Spinal cord (tissue), 10 donors: ENCODE data around the gene CFHR2. TPM values are rescaled to one million over a fixed set of nuclear protein-coding genes. Genes with fewer than 3 reads are reported as not detected.
"Not testable (repeated sequence)": the region's sequence is repeated elsewhere in the genome, so short reads cannot be mapped to it uniquely, and the experiment has no call there.

Experiments used
- DNase-seq, 6 donors: peaks; one replicate each; pipeline versions ENCODE4 v3.0.0 to v3.0.0-alpha.2; 2013 to 2015; ENCODE audit warnings: low spot score in 6 of 6, low read depth in 4 of 6
- H3K27ac ChIP-seq: one replicate; pipeline ENCODE4 v1.5.1; 2013; ENCODE audit warnings: low read depth, low read length, control low read depth
- H3K27me3 ChIP-seq: one replicate; pipeline ENCODE4 v1.6.1; 2013; ENCODE audit warnings: low read length; ENCODE audit not compliant: control insufficient read depth, insufficient read depth
- H3K36me3 ChIP-seq: one replicate; pipeline ENCODE4 v1.6.1; 2013; ENCODE audit warnings: low read length; ENCODE audit not compliant: control insufficient read depth, insufficient read depth
- H3K4me1 ChIP-seq: one replicate; pipeline ENCODE4 v1.6.1; 2013; ENCODE audit warnings: low read length; ENCODE audit not compliant: control insufficient read depth, insufficient read depth
- H3K4me3 ChIP-seq: one replicate; pipeline ENCODE4 v1.5.1; 2013; ENCODE audit warnings: low read depth, low read length, control low read depth
- H3K9me3 ChIP-seq: one replicate; pipeline ENCODE4 v1.6.1; 2013; ENCODE audit warnings: low read length; ENCODE audit not compliant: control insufficient read depth, insufficient read depth
- WGBS: methylation state at CpG from one replicate; pipeline ENCODE4 v1.1.5; 2013; ENCODE audit warnings: missing lambda C conversion rate; ENCODE audit not compliant: insufficient coverage; 5-methylcytosine and 5-hydroxymethylcytosine counted together
- polyA plus RNA-seq, 2 donors: library from polyadenylated mRNA; unstranded; fragments of 120-200 nt; gene quantifications; one replicate each; pipeline ENCODE4 v1.2.1, GENCODE V29; 2013; ENCODE audit not compliant: insufficient read length in 2 of 2
- total RNA-seq, 2 donors: library from RNA; depleted of rRNA in 1 of 2; stranded (reverse); fragments of 120-200 nt in 1 of 2; fragments of >200 nt in 1 of 2; gene quantifications; one replicate each; pipeline versions ENCODE4 v1.2.3 to v1.2.4, GENCODE V29; 2013 to 2014
- donor health status: healthy.

The CFHR2 gene
- total and polyA plus RNA-seq, 4 donors, result not detected

- H3K27ac ChIP-seq, result no peak overlapping the region
- no peaks in the 10 kb centered on the region for H3K36me3 ChIP-seq
- no peaks in the 10 kb centered on the region for H3K4me1 ChIP-seq
- 100% methylated on average over 1 of the region's 2 CpGs for WGBS
- H3K9me3 ChIP-seq, result no peaks in the 10 kb centered on the region
- H3K4me3 ChIP-seq, result no peak overlapping the region
- no peak for DNase-seq
- H3K27me3 ChIP-seq, result no peaks in the 10 kb centered on the region
These were observed 8.3 kb downstream of the CFHR2 start for GRCh38 chr1:196951711-196952394.

GRCh38 chr1:196954778-196955177 lies 11.2 kb downstream of the CFHR2 start:
- Histone ChIP-seq H3K27me3 (no peaks in the 10 kb centered on the region), H3K4me1 (no peaks in the 10 kb centered on the region), H3K4me3 (no peak overlapping the region), H3K9me3 (no peaks in the 10 kb centered on the region), H3K27ac (no peak overlapping the region), H3K36me3 (no peaks in the 10 kb centered on the region)
- 63% methylated on average over 2 of the region's 2 CpGs for WGBS
- DNase-seq, result no peak

- no CpG with 5 or more reads among the region's 1 CpG for WGBS
- no peak overlapping the region for H3K4me3 ChIP-seq
These were observed 12.4 kb downstream of the CFHR2 start for GRCh38 chr1:196955926-196956325.

GRCh38 chr1:196960854-196961253 lies 17.3 kb downstream of the CFHR2 start:
- H3K27me3 ChIP-seq, result no peaks in the 10 kb centered on the region
- no peak overlapping the region for H3K27ac ChIP-seq
- no peaks in the 10 kb centered on the region for H3K36me3 ChIP-seq
- no peaks in the 10 kb centered on the region for H3K9me3 ChIP-seq
- DNase-seq, result no peak
- H3K4me1 ChIP-seq, result no peaks in the 10 kb centered on the region
- no CpG with 5 or more reads among the region's 3 CpGs for WGBS
- no peak overlapping the region for H3K4me3 ChIP-seq

More at GRCh38 chr1:196955926-196956325, 12.4 kb downstream of the CFHR2 start:
- Histone ChIP-seq H3K27me3 (no peaks in the 10 kb centered on the region), H3K36me3 (no peaks in the 10 kb centered on the region), H3K4me1 (no peaks in the 10 kb centered on the region), H3K9me3 (no peaks in the 10 kb centered on the region), H3K27ac (no peak overlapping the region)
- no peak for DNase-seq

- Histone ChIP-seq H3K9me3 (no peaks in the 10 kb centered on the region), H3K4me1 (no peaks in the 10 kb centered on the region), H3K27me3 (no peaks in the 10 kb centered on the region), H3K4me3 (no peak overlapping the region), H3K36me3 (no peaks in the 10 kb centered on the region), H3K27ac (no peak overlapping the region)
- no CpG with 5 or more reads among the region's 1 CpG for WGBS
- no peak for DNase-seq
These were observed 26.6 kb downstream of the CFHR2 start for GRCh38 chr1:196970182-196970581.

- Histone ChIP-seq H3K4me3 (no peak overlapping the region), H3K9me3 (no peaks in the 10 kb centered on the region), H3K36me3 (no peaks in the 10 kb centered on the region), H3K27ac (no peak overlapping the region), H3K4me1 (no peaks in the 10 kb centered on the region), H3K27me3 (no peaks in the 10 kb centered on the region)
- no peak for DNase-seq
- WGBS, result 83% methylated on average over 1 of the region's 4 CpGs
These were observed 32.7 kb downstream of the CFHR2 start for GRCh38 chr1:196976278-196976677.

GRCh38 chr1:196977278-196977677 lies 33.7 kb downstream of the CFHR2 start, which contains the start of gene CFHR5:
Gene CFHR5 (plus strand): TSS chr1:196977556. CDS start chr1:196977665, 109 bp downstream.
- no peak for DNase-seq
- Histone ChIP-seq H3K4me1 (no peaks in the 10 kb centered on the region), H3K9me3 (no peaks in the 10 kb centered on the region), H3K36me3 (no peaks in the 10 kb centered on the region), H3K27ac (no peak within 1 kb of the TSS), H3K27me3 (no peaks in the 10 kb centered on the region), H3K4me3 (no peak within 1 kb of the TSS)
- WGBS, result no CpG with 5 or more reads among the region's 5 CpGs

- H3K36me3 ChIP-seq, result no peaks in the 10 kb centered on the region
- H3K27me3 ChIP-seq, result no peaks in the 10 kb centered on the region
- no peak for DNase-seq
- H3K4me1 ChIP-seq, result no peaks in the 10 kb centered on the region
- H3K27ac ChIP-seq, result no peak overlapping the region
- H3K9me3 ChIP-seq, result no peaks in the 10 kb centered on the region
- no CpG with 5 or more reads among the region's 1 CpG for WGBS
- no peak overlapping the region for H3K4me3 ChIP-seq
These were observed 37.3 kb downstream of the CFHR2 start for GRCh38 chr1:196980859-196981258.

- not testable (repeated sequence) for DNase-seq, H3K27ac ChIP-seq, H3K27me3 ChIP-seq, H3K9me3 ChIP-seq, H3K4me3 ChIP-seq, H3K36me3 ChIP-seq, H3K4me1 ChIP-seq
- 100% methylated on average over 6 of the region's 7 CpGs for WGBS
These were observed 38.7 kb downstream of the CFHR2 start for GRCh38 chr1:196982247-196982646.

- H3K4me1 ChIP-seq, H3K27me3 ChIP-seq, H3K9me3 ChIP-seq, DNase-seq, H3K27ac ChIP-seq, H3K36me3 ChIP-seq, H3K4me3 ChIP-seq: not testable (repeated sequence)
- WGBS, result 55% methylated on average over 5 of the region's 11 CpGs
These were observed 48.5 kb downstream of the CFHR2 start for GRCh38 chr1:196991919-196992651.
